Activated T-helper 9 cell treated with anti-CD3 and anti-CD28 coated beads, Interleukin-2, amount 50 U/mL, for 16 hours (primary cell): ENCODE results near the gene QKI.

Source experiments
- DNase-seq: peaks from one replicate; pipeline ENCODE4 v3.0.0-alpha.2; 2020; ENCODE audit warnings: low read depth

Gene QKI

GRCh38 chr6:163533443-163533842 lies 118.9 kb downstream of the QKI start:
- no peak for DNase-seq

GRCh38 chr6:163536770-163537169 lies 122.3 kb downstream of the QKI start:
- no peak for DNase-seq

- no peak for DNase-seq
Measured at GRCh38 chr6:163538331-163538730, 123.8 kb downstream of the QKI start.

- no peak for DNase-seq
Measured at GRCh38 chr6:163539101-163539762, 124.7 kb downstream of the QKI start.

GRCh38 chr6:163543321-163543720 lies 128.8 kb downstream of the QKI start:
- no peak for DNase-seq

- DNase-seq, result no peak
Measured at GRCh38 chr6:163545370-163545769, 130.9 kb downstream of the QKI start.

GRCh38 chr6:163547287-163547686 lies 132.8 kb downstream of the QKI start:
- DNase-seq, result no peak

- DNase-seq, result no peak
Measured at GRCh38 chr6:163548624-163549023, 134.1 kb downstream of the QKI start.

- no peak for DNase-seq
Measured at GRCh38 chr6:163554032-163554431, 139.5 kb downstream of the QKI start.

- peak; percentile 16 for DNase-seq
Measured at GRCh38 chr6:163554663-163555062, 140.1 kb downstream of the QKI start.

GRCh38 chr6:163559661-163560060 lies 145.1 kb downstream of the QKI start:
- no peak for DNase-seq

GRCh38 chr6:163563318-163563717 lies 148.8 kb downstream of the QKI start:
- DNase-seq, result no peak

GRCh38 chr6:163564534-163564933 lies 150.0 kb downstream of the QKI start:
- no peak for DNase-seq

- no peak for DNase-seq
Measured at GRCh38 chr6:163565140-163565539, 150.6 kb downstream of the QKI start.

GRCh38 chr6:163566056-163566455 lies 151.5 kb downstream of the QKI start:
- DNase-seq, result no peak

- no peak for DNase-seq
Measured at GRCh38 chr6:163568275-163568674, 153.8 kb downstream of the QKI start.

- DNase-seq, result no peak
Measured at GRCh38 chr6:163570579-163571231, 156.2 kb downstream of the QKI start.

GRCh38 chr6:163571730-163572129 lies 157.2 kb downstream of the QKI start:
- no peak for DNase-seq

GRCh38 chr6:163572612-163573011 lies 158.1 kb downstream of the QKI start:
- DNase-seq, result no peak

- no peak for DNase-seq
Measured at GRCh38 chr6:163573503-163574179, 159.1 kb downstream of the QKI start.

- DNase-seq, result no peak
Measured at GRCh38 chr6:163576114-163576513, 161.6 kb downstream of the QKI start.

- no peak for DNase-seq
Measured at GRCh38 chr6:163577404-163577803, 162.9 kb downstream of the QKI start.

GRCh38 chr6:163579111-163579879 lies 164.8 kb downstream of the QKI start:
- no peak for DNase-seq
